ENCODE data around the gene LAG3.

The LAG3 gene

DNA sequence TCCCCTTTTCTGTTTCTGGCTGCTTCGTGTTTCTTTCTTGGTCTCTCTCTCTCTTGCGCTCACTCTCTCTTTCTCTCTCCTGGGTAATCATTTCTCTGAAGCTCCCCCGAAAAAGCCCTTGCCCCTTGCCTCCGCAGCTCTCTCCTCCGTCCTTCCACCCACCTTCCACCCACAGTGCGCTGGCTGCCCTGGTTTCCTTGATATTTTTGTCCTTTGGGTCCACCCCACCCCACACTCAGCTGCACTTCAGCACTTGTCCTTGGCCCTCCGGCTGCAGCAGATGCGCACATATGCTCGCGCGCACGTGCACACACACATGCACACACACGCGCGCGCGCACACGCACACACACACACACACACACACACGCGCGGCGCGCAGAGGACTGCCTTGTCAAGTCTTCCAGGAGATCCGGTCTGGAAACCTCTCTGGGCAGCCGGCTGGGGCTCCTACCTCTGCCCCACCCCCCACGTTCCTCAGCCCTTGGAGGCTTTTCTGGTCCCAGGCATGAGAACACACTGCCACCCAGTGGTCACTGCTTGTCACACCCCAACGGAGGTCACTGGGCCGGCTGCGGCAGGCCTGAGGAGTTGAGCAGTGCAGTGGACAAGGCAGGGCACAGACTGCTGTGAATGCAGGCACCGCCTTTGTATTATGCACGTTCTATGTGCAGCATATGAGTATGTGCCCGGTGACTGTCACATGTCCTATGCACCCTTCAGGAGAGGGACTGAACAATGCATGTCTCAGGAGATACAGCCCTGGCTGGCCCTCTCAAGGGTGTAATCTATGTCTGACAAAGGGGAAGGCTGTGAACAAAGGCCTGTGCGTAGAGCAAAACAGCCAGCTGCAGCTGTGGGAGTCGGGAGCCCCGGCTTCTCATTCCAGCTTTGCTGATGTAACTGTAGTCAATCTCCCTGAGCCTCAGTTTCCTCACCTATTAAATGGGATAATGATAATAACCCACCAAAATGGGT is 6.5 kb downstream of the LAG3 start:
- H3K4me3 ChIP-seq (ENCODE audit: low read length) = peak overlapping the region; percentile 55
- peak; percentile 92 for DNase-seq (ENCODE audit: low read depth)
- TF ChIP-seq, protein P1, sequence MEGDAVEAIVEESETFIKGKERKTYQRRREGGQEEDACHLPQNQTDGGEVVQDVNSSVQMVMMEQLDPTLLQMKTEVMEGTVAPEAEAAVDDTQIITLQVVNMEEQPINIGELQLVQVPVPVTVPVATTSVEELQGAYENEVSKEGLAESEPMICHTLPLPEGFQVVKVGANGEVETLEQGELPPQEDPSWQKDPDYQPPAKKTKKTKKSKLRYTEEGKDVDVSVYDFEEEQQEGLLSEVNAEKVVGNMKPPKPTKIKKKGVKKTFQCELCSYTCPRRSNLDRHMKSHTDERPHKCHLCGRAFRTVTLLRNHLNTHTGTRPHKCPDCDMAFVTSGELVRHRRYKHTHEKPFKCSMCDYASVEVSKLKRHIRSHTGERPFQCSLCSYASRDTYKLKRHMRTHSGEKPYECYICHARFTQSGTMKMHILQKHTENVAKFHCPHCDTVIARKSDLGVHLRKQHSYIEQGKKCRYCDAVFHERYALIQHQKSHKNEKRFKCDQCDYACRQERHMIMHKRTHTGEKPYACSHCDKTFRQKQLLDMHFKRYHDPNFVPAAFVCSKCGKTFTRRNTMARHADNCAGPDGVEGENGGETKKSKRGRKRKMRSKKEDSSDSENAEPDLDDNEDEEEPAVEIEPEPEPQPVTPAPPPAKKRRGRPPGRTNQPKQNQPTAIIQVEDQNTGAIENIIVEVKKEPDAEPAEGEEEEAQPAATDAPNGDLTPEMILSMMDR (conservative IDR thresholded peaks at IDR 0.05; ENCODE audit: low read length) = peak; percentile 92

- no peak for DNase-seq (ENCODE audit: low read depth)
- TF ChIP-seq, protein P1 (conservative IDR thresholded peaks at IDR 0.05; ENCODE audit: low read length) = no peak
- no peak overlapping the region for H3K4me3 ChIP-seq (ENCODE audit: low read length)
Measured at GRCh38 chr12:6779708-6780432, 7.5 kb downstream of the LAG3 start.

- TF ChIP-seq, protein P1 (conservative IDR thresholded peaks at IDR 0.05; ENCODE audit: low read length) = no peak
- no peak overlapping the region for H3K4me3 ChIP-seq (ENCODE audit: low read length)
- DNase-seq (ENCODE audit: low read depth) = no peak
Measured at GRCh38 chr12:6780573-6780972, 8.3 kb downstream of the LAG3 start.

GRCh38 chr12:6782119-6782518 is 9.8 kb downstream of the LAG3 start:
- TF ChIP-seq, protein P1 (conservative IDR thresholded peaks at IDR 0.05; ENCODE audit: low read length) = no peak
- DNase-seq (ENCODE audit: low read depth) = no peak
- H3K4me3 ChIP-seq (ENCODE audit: low read length) = no peak overlapping the region

- DNase-seq (ENCODE audit: low read depth) = no peak
- TF ChIP-seq, protein P1 (conservative IDR thresholded peaks at IDR 0.05; ENCODE audit: low read length) = no peak
Measured at GRCh38 chr12:6782850-6783566, 10.7 kb downstream of the LAG3 start.

GRCh38 chr12:6783828-6784227 is 11.5 kb downstream of the LAG3 start:
- DNase-seq (ENCODE audit: low read depth) = no peak
- TF ChIP-seq, protein P1 (conservative IDR thresholded peaks at IDR 0.05; ENCODE audit: low read length) = no peak
- no peak overlapping the region for H3K4me3 ChIP-seq (ENCODE audit: low read length)

More at GRCh38 chr12:6782850-6783566, 10.7 kb downstream of the LAG3 start:
- no peak overlapping the region for H3K4me3 ChIP-seq (ENCODE audit: low read length)
